T-helper 1 cell treated with Interleukin-12 subunit alpha and Interleukin-12 subunit beta and Interleukin-4 antibody, amounts not matched to agents 30 ng/mL and 1 ng/mL, for 36 hours (primary cell): Measurements from ENCODE around the gene RPUSD4. TPM values are rescaled to one million over a fixed set of nuclear protein-coding genes. Genes with fewer than 3 reads are reported as not detected.
"Not testable (repeated sequence)": the region's sequence is repeated elsewhere in the genome, so short reads cannot be mapped to it uniquely, and the experiment has no call there.

Experiments used
- intact Hi-C: fragments of 100-400 bp; cut with micrococcal nuclease; formaldehyde crosslinking; loops from one replicate; pipeline ENCODE4 v1.15.1; 2024
- total RNA-seq: library from RNA; stranded (reverse); gene quantifications from 2 replicates; pipeline ENCODE4 v1.2.3, GENCODE V29; 2022

RPUSD4 gene, protein sequence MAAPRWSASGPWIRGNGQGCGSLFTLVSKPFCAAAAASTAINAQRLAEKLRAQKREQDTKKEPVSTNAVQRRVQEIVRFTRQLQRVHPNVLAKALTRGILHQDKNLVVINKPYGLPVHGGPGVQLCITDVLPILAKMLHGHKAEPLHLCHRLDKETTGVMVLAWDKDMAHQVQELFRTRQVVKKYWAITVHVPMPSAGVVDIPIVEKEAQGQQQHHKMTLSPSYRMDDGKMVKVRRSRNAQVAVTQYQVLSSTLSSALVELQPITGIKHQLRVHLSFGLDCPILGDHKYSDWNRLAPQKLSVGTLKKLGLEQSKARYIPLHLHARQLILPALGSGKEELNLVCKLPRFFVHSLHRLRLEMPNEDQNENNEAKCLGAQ
- total RNA-seq = 32.2 and 36.9 TPM in 2 replicates

DNA sequence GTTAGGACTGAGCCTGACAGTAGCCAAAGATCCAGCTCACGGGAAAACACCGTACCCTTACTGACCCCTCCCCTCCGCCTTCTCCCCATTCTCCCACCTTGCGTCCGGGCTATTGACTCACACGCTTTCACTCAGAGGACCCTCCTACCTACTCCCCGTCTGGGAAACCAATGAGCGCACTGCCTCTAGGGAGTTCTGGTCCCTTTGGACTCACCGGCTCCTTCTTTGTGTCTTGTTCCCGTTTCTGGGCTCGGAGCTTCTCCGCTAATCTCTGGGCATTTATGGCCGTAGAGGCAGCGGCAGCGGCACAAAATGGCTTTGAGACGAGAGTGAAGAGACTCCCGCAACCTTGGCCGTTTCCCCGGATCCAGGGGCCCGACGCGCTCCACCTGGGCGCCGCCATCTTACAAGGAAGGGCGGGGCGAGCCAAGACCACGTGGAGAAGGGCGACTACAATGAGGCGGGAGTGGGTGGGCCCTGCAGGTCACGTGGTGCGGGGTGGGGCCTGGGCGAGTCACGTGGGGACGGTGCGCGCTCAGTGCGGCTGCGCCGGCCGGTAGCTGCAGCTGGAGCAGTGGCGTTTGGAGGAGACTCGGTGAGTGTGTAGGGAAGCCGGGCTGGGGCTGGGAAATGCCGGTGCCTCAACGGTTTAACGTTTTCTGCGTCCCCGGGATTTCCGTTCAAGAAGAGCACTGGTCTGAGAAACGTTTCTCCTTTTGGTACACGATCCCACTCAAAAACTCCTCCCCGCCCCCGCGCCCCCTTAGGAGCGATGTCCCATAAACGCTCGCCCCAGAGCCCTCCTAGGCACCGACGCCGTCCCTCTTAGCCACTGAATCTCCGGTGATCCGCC is at the start of gene RPUSD4, which contains the start of gene FAM118B:
TSS of gene RPUSD4 (minus strand) at position 415 of the 853 bp plus-strand sequence. CDS start at position 403, 12 bp downstream.
TSS of gene FAM118B (plus strand) at position 547 of the 853 bp plus-strand sequence. CDS start 23,220 bp downstream, outside the sequence.
- intact Hi-C loops = loop anchor here (1.0 to 5.0 kb wide), 17 partner anchors 17 to 1257 kb away; partner anchors contain the start of genes CCDC15, CHEK1, DCPS and EI24

- intact Hi-C loops = no loop called here
Measured at GRCh38 chr11:126257764-126258163, 46.3 kb upstream of the RPUSD4 start.

GRCh38 chr11:126257144-126257543 is 45.7 kb upstream of the RPUSD4 start:
- intact Hi-C loops = no loop called here

DNA sequence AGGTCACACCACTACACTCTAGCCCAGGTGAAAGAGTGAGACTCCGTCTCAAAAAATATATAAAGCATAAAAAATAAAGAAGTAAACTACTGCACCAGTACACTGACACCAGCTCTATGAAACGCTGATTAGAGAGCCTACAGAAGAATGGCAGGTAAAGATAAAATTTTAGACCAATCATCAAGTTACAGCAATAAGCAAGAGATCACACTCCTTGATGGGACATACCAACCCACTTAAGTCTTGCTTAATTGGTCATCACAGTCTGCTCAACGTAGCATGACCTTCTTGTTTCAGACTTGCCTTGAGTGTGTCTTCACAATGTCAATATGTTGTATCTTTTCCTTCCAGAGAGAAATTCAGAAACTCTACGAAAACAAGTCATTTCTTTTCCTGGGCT is 44.8 kb upstream of the RPUSD4 start:
- intact Hi-C loops = no loop called here

- intact Hi-C loops = not testable (repeated sequence)
Measured at GRCh38 chr11:126255507-126255906, 44.1 kb upstream of the RPUSD4 start.

DNA sequence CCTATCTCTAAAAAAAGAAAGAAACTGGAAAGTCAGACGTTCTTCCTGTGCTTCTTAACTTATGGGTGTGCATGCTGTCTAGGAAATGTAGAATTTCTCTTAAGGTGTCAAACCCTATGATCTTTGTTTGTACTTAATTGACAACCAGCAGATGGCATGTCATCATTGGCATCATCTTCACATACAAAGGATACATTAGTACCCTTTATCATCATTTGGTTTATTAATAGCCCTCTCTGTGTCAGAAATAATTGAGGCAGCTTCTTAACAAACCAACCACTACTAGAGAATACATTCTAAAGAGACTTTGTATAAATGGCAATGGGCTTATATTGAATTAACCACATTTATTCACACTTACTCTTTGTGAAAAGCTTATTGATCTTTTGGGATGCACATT is 43.4 kb upstream of the RPUSD4 start:
- intact Hi-C loops = no loop called here

GRCh38 chr11:126253265-126253664 is 41.8 kb upstream of the RPUSD4 start:
- intact Hi-C loops = no loop called here

DNA sequence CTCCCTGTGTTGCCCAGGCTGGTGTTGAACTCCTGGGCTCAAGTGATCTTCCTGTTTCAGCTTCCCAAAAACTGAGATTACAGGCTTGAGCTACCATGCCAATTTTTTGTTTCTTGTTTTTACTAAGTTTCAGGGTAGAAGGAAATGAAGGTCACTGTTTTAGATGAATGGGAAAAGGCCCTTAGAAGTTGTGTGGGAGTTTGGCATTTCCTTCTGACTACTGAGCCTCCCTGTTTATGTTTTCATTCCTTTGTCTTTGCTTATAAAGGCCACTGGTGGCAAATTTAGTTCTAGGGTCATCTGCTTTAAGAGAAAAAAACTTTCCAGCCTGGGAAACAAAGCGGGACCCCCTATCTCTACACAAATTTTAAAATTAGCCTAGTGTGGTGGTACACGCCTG is 35.2 kb upstream of the RPUSD4 start:
- intact Hi-C loops = no loop called here

GRCh38 chr11:126233391-126233790 is 21.9 kb upstream of the RPUSD4 start:
- intact Hi-C loops = no loop called here

DNA sequence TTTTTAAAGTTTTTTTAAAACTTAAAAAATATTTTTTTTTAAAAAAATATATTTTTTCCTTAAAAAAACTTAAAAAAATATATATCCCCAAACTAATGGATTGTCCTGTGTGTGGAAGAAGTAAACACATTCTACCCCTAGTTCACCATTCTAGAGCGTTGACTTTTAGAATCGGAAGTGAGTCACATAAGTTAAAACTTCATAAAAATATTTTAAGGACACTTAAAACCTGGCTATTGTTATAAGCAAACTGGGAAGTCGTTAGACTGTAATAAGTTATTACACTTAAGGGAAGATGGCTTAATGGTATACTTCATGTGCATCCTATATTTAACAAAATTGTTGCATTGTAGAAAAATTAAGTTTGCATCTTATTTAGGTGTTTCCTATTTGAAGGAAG is 21.2 kb upstream of the RPUSD4 start:
- intact Hi-C loops = no loop called here

DNA sequence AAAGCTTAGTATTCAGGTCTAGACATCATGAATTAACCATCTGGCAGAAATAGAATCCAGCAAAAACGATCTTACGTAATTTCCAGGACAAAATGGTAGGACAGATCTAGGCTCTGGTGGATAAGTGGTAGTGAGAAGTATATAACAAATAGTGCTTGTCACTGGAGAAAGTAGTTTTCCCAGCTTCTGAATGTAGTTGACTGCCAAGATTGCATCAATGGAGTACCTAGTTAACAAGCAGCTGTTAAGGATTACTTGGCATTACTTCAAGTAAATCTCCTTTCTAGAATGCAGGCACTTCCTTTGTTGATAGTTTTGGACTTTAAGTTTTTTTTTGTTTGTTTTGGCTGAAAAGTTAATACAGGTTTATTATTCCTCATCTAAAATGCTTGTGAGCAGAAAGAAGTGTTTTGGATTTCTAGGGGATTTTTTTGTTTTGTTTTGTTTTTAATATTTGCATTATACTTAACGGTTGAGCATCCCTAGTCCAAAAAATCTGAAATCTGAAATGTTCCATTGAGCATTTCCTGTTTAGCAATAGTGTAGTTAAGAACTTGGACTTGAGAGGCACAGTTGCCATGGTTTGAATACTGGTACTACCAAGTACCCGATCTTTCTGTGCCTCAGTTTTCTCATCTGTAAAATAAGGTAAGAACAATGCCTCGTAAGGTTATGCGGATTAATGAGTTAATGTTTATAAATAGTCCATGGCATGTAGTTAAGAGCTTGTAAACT is 20.4 kb upstream of the RPUSD4 start:
- intact Hi-C loops = no loop called here

DNA sequence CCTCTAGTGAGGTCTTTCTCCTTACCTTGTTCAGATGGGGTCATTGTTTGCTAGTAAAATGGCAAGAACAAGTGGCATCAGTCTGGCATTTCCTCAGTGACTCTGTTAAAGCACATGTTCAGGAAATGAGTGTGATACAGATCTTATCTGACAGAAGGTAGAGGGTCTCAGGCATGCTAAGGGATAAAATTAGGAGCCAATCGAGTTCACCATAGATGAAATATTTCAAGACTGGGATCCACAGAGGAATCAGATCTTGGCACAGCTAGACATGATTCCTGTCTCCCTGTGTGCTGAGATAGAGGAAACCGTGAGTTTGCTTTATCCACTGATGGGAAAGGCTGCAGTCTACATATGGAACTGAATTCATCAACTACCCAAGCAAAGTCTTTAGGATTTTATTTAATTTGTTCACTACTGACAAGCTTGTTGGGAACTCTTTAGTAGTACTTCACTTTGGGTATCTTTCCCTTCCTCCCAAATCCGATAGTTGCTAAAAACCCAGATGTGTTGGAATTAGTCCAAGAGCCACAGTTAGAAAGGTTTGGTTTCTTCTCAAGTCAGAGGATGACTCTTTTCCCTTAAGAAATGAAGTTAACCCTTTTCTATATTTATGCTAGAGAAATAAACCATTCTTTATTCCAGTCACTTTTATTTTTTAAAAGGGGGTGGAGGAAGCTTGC is 18.5 kb upstream of the RPUSD4 start:
- intact Hi-C loops = no loop called here

DNA sequence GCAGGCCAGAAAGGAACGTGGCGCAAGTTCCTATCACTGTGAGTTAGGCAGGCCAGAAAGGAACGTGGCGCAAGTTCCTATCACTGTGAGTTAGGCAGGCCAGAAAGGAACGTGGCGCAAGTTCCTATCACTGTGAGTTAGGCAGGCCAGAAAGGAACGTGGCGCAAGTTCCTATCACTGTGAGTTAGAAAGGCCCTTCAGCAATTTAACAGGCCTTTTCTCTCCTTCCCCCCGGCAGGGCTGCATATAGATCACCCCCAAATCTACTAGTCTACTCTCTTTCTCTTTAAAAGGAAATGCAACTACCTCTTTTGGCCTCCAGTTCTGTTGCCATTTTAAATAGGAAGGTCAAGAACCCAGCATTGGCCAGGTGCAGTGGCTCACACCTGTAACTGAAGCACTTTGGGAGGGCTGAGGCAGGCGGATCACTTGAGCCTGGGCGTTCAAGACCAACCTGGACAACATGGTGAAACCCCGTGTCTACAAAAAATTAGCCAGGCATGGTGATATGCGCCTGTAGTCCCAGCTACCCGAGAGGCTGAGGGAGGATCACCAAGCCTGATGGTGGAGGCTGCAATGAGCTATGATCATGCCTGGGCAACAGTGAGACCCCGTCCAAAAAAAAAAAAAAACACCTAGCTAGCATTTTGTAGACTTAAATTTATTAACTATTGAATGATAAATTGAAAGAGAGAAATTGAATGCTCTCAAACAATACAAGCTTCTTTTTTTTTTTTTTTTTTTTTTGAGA is 15.1 kb upstream of the RPUSD4 start:
- intact Hi-C loops = no loop called here

- intact Hi-C loops = no loop called here
Measured at GRCh38 chr11:126225295-126225665, 13.8 kb upstream of the RPUSD4 start.

DNA sequence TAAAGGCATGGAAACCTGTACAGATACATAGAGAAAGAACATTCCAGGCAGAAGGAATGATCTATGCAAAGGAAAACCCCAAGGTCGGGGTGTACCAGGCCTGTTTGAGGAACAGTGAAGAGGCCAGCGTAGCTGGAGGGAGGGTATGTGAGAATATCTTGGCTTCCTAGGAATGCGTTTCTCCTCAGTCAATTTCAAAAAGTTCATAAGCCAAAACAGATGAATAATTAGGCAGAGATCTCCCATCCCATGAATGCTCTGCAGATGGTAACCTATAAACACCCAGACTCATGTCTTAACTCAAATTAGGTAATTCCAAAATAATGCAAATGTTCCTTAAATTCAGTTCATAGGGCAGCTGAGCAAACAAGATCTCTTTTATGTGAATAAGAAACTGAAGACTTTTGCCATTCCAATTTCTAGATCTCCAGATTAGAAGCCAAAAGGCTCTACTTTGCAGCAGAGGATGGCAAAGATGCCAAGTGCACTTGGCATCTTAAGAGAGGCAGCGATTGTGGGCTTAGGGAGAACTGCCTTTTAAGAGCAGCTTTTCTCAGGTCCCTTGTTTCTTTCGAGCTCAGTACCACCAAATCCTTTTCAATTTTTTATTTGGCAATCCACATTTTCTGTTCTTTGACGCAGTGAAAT is 13.3 kb upstream of the RPUSD4 start:
- intact Hi-C loops = no loop called here

DNA sequence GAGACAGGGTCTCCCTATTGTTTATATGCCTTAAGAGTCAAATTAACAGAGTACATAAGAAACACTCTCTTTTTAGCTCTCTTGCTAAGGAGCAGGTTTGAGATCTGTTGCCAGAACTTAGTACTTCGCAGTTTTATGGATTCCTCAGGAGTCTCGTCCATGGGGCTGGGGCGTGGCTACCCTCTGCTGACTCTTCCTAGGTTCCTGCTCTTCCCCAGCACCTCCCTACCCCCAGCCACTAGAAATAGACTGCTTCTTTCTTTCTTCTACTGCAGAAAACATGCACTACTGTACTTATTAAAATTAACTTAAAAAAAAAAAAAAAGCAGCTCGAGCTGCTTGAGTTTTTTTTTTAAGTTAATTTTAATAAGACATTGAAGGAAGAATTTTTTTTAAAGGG is 8.1 kb upstream of the RPUSD4 start:
- intact Hi-C loops = no loop called here

DNA sequence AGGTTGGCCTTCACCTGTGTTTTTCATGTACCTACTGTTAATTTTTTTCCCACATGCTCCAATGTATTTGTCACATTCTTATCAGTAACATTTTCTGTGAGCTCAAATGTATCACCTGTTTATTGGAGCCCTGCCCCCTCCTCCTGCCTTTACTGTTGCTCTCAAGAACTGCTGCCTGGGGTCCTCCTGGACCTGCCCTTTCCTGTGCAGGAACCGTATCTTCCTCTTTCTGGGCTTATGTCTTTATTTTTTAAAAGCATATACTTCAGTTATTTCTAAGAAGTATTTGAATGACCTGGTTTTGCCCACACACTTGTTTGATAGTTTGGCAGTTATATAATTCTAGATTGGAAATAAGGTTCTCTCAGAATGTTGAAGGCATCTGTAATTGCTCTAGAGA is 6.0 kb upstream of the RPUSD4 start:
- intact Hi-C loops = no loop called here

DNA sequence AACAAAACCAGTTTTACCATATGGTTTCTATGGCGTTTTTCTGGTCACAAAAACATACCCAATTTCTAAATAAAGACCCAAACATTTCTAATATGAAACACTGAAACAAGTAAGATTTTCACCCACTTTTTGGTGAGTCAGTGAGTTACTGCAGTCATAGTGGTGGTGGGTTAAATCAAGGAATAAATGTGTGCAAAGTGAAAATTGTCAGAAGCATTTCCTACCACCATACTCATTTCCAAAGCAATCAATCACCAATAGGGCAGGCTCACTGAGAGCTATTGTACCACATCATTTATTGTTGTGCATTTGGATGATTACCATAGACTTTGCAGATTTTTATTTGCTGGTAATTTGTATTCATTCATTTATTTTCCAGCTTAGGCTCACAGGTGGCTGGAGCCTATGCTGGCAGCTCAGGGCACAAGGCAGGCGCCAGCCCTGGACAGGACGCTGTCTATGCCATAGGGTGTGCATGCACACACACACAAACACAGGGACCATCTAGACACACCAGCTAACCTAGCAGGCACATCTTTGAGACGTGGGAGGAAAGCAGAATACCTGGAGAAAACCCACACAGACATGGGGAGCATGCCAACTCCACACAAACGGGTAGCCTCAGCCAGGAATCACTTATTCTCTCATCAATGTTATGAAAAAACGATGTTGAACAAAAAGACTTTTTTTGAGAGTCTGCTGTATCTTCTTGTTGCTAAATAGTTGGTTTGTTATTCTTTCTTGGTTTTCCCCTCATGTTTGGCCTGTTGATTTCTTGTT is 5.3 kb upstream of the RPUSD4 start:
- intact Hi-C loops = no loop called here

DNA sequence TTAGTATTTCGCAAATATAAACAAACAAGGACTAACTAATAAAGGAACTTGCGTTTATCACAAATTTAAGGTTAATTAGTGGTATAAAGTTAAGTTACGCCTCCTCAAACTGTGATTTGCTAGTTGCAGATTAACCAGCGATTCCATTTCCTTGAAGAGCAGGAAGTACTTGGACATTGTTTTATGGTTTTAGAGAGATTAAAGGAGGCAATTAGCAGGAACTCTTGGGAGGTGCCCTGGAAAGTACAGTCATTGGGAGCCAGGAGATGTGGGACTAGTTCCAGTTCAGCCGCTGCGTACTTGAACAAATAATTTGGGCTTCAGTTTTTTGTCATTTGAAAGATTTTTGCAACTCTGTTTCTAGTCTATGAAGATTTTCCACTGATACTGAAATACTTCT is 3.4 kb upstream of the RPUSD4 start:
- intact Hi-C loops = loop anchor here (5.0 kb wide), 1 partner anchor 1103 kb away; the partner anchor contains the start of gene TMEM218
